Measurements from ENCODE around the gene VANGL1. TPM values are rescaled to one million over a fixed set of nuclear protein-coding genes. Genes with fewer than 3 reads are reported as not detected.
A peak's percentile ranks its signal among the peaks of the same experiment; 100 is the strongest.

The VANGL1 gene
- total and polyA plus RNA-seq, 2 of the 13 experiments (the other 11 are each of a cell fraction or from before 2014, with no cell fraction given) = 5.3 to 9.4 TPM

- TF ChIP-seq ZNF276 (CRISPR knock-in tag; IDR thresholded peaks at IDR 0.05; ENCODE audit: low read depth) (peak; percentile 45; the same call in 1 of the 2 replicates), THRA (CRISPR knock-in tag; IDR thresholded peaks at IDR 0.05; ENCODE audit: borderline replicate concordance) (no peak), NFAT5 (CRISPR knock-in tag; IDR thresholded peaks at IDR 0.05) (no peak), IKZF5 (CRISPR knock-in tag; IDR thresholded peaks at IDR 0.05) (no peak), ZNF432 (CRISPR knock-in tag; IDR thresholded peaks at IDR 0.05; ENCODE audit: borderline replicate concordance) (no peak), ZNF780A (CRISPR knock-in tag; IDR thresholded peaks at IDR 0.05) (0 out of 2 replicates have a peak, but pooled peaks have one; percentile 39), NFIC (IDR thresholded peaks at IDR 0.05; ENCODE audit: low read length) (no peak), ZIK1 (CRISPR knock-in tag; IDR thresholded peaks at IDR 0.05; ENCODE audit: borderline replicate concordance, low read depth) (no peak), RBM22 (optimal IDR thresholded peaks at IDR 0.05; ENCODE audit: low read length) (no peak), CCDC6 (CRISPR knock-in tag; IDR thresholded peaks at IDR 0.05) (no peak), REPIN1 (CRISPR knock-in tag; IDR thresholded peaks at IDR 0.05; ENCODE audit: borderline replicate concordance, low read depth) (no peak), ELF1 (CRISPR knock-in tag; IDR thresholded peaks at IDR 0.05) (no peak), MZF1 (CRISPR knock-in tag; IDR thresholded peaks at IDR 0.05; ENCODE audit: borderline replicate concordance) (no peak), SUZ12 (IDR thresholded peaks at IDR 0.05; ENCODE audit: low read depth, low read length) (no peak), RBAK (CRISPR knock-in tag; IDR thresholded peaks at IDR 0.05) (no peak), ZNF543 (CRISPR knock-in tag; IDR thresholded peaks at IDR 0.05) (0 out of 2 replicates have a peak, but pooled peaks have one; percentile 20), KDM5B (CRISPR knock-in tag; IDR thresholded peaks at IDR 0.05; ENCODE audit: borderline replicate concordance) (peak; percentile 75; the same call in 1 of the 2 replicates), ZNF546 (CRISPR knock-in tag; conservative IDR thresholded peaks at IDR 0.05) (no peak), ZNF17 (CRISPR knock-in tag; IDR thresholded peaks at IDR 0.05) (no peak), DNMT1 (CRISPR knock-in tag; IDR thresholded peaks at IDR 0.05) (no peak)
Measured at GRCh38 chr1:115642168-115643072, 650 bp downstream of the VANGL1 start (continued).
